HEK293T (cell line): ENCODE measurements around the gene KY.

Experiments used
- CTCF ChIA-PET: fragments of 350-600 bp; formaldehyde crosslinking; extraction: SDS; loops from one replicate; lab custom pipeline; 2021; ENCODE audit warnings: antibody characterized with exemption, inconsistent platforms; lab: Yijun Ruan, JAX
- POLR2A ChIA-PET: fragments of 350-600 bp; formaldehyde crosslinking; extraction: SDS; loops from one replicate; lab custom pipeline; 2020; ENCODE audit warnings: antibody characterized with exemption, inconsistent platforms; lab: Yijun Ruan, JAX
- DNase-seq: peaks from one replicate; pipeline ENCODE4 v3.0.0; 2012; ENCODE audit warnings: mixed read lengths; ENCODE audit errors: extremely low spot score
- ARNT ChIP-seq: fragments of 450-650 bp; IDR thresholded peaks from 2 replicates; pipeline ENCODE4 v1.6.1; 2017; ENCODE audit warnings: mild to moderate bottlenecking
- BHLHE40 ChIP-seq: fragments of 450-650 bp; IDR thresholded peaks from 2 replicates; pipeline ENCODE4 v1.6.1; 2016; ENCODE audit warnings: mild to moderate bottlenecking, moderate library complexity, borderline replicate concordance
- CTBP1 ChIP-seq: fragments of 450-650 bp; IDR thresholded peaks from 2 replicates; pipeline ENCODE4 v1.6.1; 2016; ENCODE audit warnings: borderline replicate concordance
- ELF4 ChIP-seq: fragments of 450-650 bp; IDR thresholded peaks from 2 replicates; pipeline ENCODE4 v1.6.1; 2017; ENCODE audit warnings: antibody characterized with exemption
- FOXA1 ChIP-seq: fragments of 450-650 bp; IDR thresholded peaks from 2 replicates; pipeline ENCODE4 v1.6.1; 2016; ENCODE audit warnings: mild to moderate bottlenecking
- FOXK2 ChIP-seq: fragments of 450-650 bp; IDR thresholded peaks from 2 replicates; pipeline ENCODE4 v1.6.1; 2016; ENCODE audit warnings: mild to moderate bottlenecking
- FOXM1 ChIP-seq: fragments of 450-650 bp; IDR thresholded peaks from 2 replicates; pipeline ENCODE4 v1.6.1; 2017; ENCODE audit warnings: mild to moderate bottlenecking, borderline replicate concordance
- HDGF ChIP-seq: fragments of 450-650 bp; IDR thresholded peaks from 2 replicates; pipeline ENCODE4 v1.6.1; 2017; ENCODE audit warnings: antibody characterized with exemption, borderline replicate concordance
- L3MBTL2 ChIP-seq: fragments of 450-650 bp; conservative IDR thresholded peaks from 2 replicates; pipeline ENCODE4 v1.6.1; 2016; ENCODE audit warnings: mild to moderate bottlenecking
- LEF1 ChIP-seq: fragments of 450-650 bp; IDR thresholded peaks from 2 replicates; pipeline ENCODE4 v1.6.1; 2017; ENCODE audit warnings: mild to moderate bottlenecking, borderline replicate concordance
- NFRKB ChIP-seq: fragments of 450-650 bp; IDR thresholded peaks from 2 replicates; pipeline ENCODE4 v1.6.1; 2016; ENCODE audit warnings: mild to moderate bottlenecking, moderate library complexity
- PKNOX1 ChIP-seq: fragments of 450-650 bp; IDR thresholded peaks from 2 replicates; pipeline ENCODE4 v1.6.1; 2016
- SP1 ChIP-seq: fragments of 450-650 bp; IDR thresholded peaks from 2 replicates; pipeline ENCODE4 v1.6.1; 2017
- SUZ12 ChIP-seq: fragments of 450-650 bp; IDR thresholded peaks from 2 replicates; pipeline ENCODE4 v1.6.1; 2016; ENCODE audit warnings: mild to moderate bottlenecking
- TARDBP ChIP-seq: fragments of 450-650 bp; IDR thresholded peaks from 2 replicates; pipeline ENCODE4 v1.6.1; 2016
- ZNF384 ChIP-seq: fragments of 450-650 bp; IDR thresholded peaks from 2 replicates; pipeline ENCODE4 v1.6.1; 2016

Gene KY

GRCh38 chr3:134675726-134676256 is 25.0 kb upstream of the KY start:
- POLR2A ChIA-PET, result no interaction called here
- CTCF ChIA-PET, result no interaction called here
- DNase-seq, result no peak
- no peak for TF ChIP-seq SP1
- TF ChIP-seq ARNT, result no peak
- TF ChIP-seq FOXA1, result no peak
- TF ChIP-seq FOXK2, result no peak
- TF ChIP-seq PKNOX1, result no peak
- no peak for TF ChIP-seq FOXM1
- TF ChIP-seq BHLHE40, result no peak
- no peak for TF ChIP-seq NFRKB
- TF ChIP-seq ELF4, result no peak
- no peak for TF ChIP-seq LEF1
- no peak for TF ChIP-seq ZNF384
- no peak for TF ChIP-seq HDGF
- TF ChIP-seq CTBP1, result no peak

- POLR2A ChIA-PET, result no interaction called here
- no peak for DNase-seq
- CTCF ChIA-PET, result no interaction called here
- no peak for TF ChIP-seq CTBP1
- TF ChIP-seq ELF4, result no peak
- TF ChIP-seq HDGF, result no peak
- TF ChIP-seq NFRKB, result no peak
- no peak for TF ChIP-seq LEF1
- TF ChIP-seq FOXA1, result no peak
- no peak for TF ChIP-seq L3MBTL2
- TF ChIP-seq ARNT, result no peak
- no peak for TF ChIP-seq TARDBP
- TF ChIP-seq PKNOX1, result no peak
- TF ChIP-seq SP1, result no peak
- no peak for TF ChIP-seq ZNF384
These were observed 21.7 kb upstream of the KY start for GRCh38 chr3:134672571-134672970.

GRCh38 chr3:134667956-134668355 is 17.1 kb upstream of the KY start:
- POLR2A ChIA-PET, result no interaction called here
- CTCF ChIA-PET, result no interaction called here

GRCh38 chr3:134667406-134667805 is 16.6 kb upstream of the KY start:
- POLR2A ChIA-PET, result no interaction called here
- TF ChIP-seq LEF1, result no peak
- no peak for TF ChIP-seq BHLHE40
- TF ChIP-seq HDGF, result no peak
- no peak for TF ChIP-seq NFRKB
- no peak for TF ChIP-seq SP1
- TF ChIP-seq FOXM1, result no peak
- no peak for TF ChIP-seq PKNOX1
- TF ChIP-seq ZNF384, result no peak
- CTCF ChIA-PET, result no interaction called here
- DNase-seq, result no peak

More at GRCh38 chr3:134667956-134668355, 17.1 kb upstream of the KY start:
- TF ChIP-seq L3MBTL2, result no peak
- TF ChIP-seq LEF1, result no peak
- no peak for TF ChIP-seq PKNOX1
- no peak for TF ChIP-seq HDGF
- DNase-seq, result no peak

GRCh38 chr3:134666885-134667284 is 16.1 kb upstream of the KY start:
- TF ChIP-seq ELF4 (no peak), ZNF384 (no peak), NFRKB (no peak), FOXM1 (no peak), FOXA1 (no peak), PKNOX1 (no peak), SUZ12 (no peak), HDGF (no peak), TARDBP (no peak)
- ChIA-PET CTCF (no interaction called here), POLR2A (no interaction called here)
- no peak for DNase-seq

GRCh38 chr3:134666466-134666865 is 15.6 kb upstream of the KY start:
- ChIA-PET CTCF (no interaction called here), POLR2A (no interaction called here)
- DNase-seq, result no peak
- TF ChIP-seq LEF1, result no peak
- TF ChIP-seq FOXK2, result no peak
- TF ChIP-seq CTBP1, result no peak
- no peak for TF ChIP-seq HDGF
- TF ChIP-seq TARDBP, result no peak
- TF ChIP-seq NFRKB, result no peak
- TF ChIP-seq BHLHE40, result no peak
- TF ChIP-seq SUZ12, result no peak
- TF ChIP-seq ZNF384, result no peak
- no peak for TF ChIP-seq ELF4
- TF ChIP-seq PKNOX1, result no peak
- TF ChIP-seq ARNT, result no peak
- TF ChIP-seq FOXM1, result no peak
- TF ChIP-seq SP1, result no peak
- no peak for TF ChIP-seq FOXA1
- TF ChIP-seq L3MBTL2, result no peak
